ENCODE data around the gene CACNA1H. TPM values are rescaled to one million over a fixed set of nuclear protein-coding genes. Genes with fewer than 3 reads are reported as not detected.
"Not testable (repeated sequence)": the region's sequence is repeated elsewhere in the genome, so short reads cannot be mapped to it uniquely, and the experiment has no call there.

The CACNA1H gene
- total RNA-seq, 1 donor from 2014 or later, result 26.1 TPM

GRCh38 chr16:1188432-1189189 is 35.7 kb downstream of the CACNA1H start:
- Histone ChIP-seq H3K27me3 (ENCODE audit: control insufficient read depth in 3 of 3, insufficient read depth in 3 of 3, low read length in 3 of 3) (peaks cover 23 to 47% (median 35%) of the 10 kb centered on the region in 3 donors), H3K9ac (ENCODE audit: low read depth in 1 of 3, low read length in 3 of 3) (no peak overlapping the region), H3K9me3 (ENCODE audit: control insufficient read depth in 3 of 3, low read length in 3 of 3) (peaks cover 0 to 2% (median 2%) of the 10 kb centered on the region in 3 donors), H3K27ac (ENCODE audit: low read depth, low read length) (no peak overlapping the region), H3K36me3 (ENCODE audit: control insufficient read depth in 3 of 3, insufficient read depth in 3 of 3, low read length in 3 of 3) (no peaks in the 10 kb centered on the region), H3K4me1 (ENCODE audit: control insufficient read depth in 3 of 3, insufficient read depth in 3 of 3, low read length in 3 of 3) (peaks cover 0 to 4% (median 2%) of the 10 kb centered on the region in 3 donors), H3K4me3 (ENCODE audit: low read length in 3 of 3) (no peak overlapping the region)

- no peak overlapping the region for H3K4me3 ChIP-seq (ENCODE audit: low read length in 3 of 3)
- H3K9ac ChIP-seq (ENCODE audit: low read depth in 1 of 3, low read length in 3 of 3), result no peak overlapping the region
- H3K36me3 ChIP-seq (ENCODE audit: control insufficient read depth in 3 of 3, insufficient read depth in 3 of 3, low read length in 3 of 3), result no peaks in the 10 kb centered on the region
- no peaks in the 10 kb centered on the region for H3K4me1 ChIP-seq (ENCODE audit: control insufficient read depth in 3 of 3, insufficient read depth in 3 of 3, low read length in 3 of 3)
- no peak overlapping the region for H3K27ac ChIP-seq (ENCODE audit: low read depth, low read length)
- H3K27me3 ChIP-seq (ENCODE audit: control insufficient read depth in 3 of 3, insufficient read depth in 3 of 3, low read length in 3 of 3), result peaks cover 16 to 44% (median 35%) of the 10 kb centered on the region in 3 donors
- H3K9me3 ChIP-seq (ENCODE audit: control insufficient read depth in 3 of 3, low read length in 3 of 3), result peaks cover 0 to 2% (median 2%) of the 10 kb centered on the region in 3 donors
Measured at GRCh38 chr16:1189455-1189854, 36.5 kb downstream of the CACNA1H start.

DNA sequence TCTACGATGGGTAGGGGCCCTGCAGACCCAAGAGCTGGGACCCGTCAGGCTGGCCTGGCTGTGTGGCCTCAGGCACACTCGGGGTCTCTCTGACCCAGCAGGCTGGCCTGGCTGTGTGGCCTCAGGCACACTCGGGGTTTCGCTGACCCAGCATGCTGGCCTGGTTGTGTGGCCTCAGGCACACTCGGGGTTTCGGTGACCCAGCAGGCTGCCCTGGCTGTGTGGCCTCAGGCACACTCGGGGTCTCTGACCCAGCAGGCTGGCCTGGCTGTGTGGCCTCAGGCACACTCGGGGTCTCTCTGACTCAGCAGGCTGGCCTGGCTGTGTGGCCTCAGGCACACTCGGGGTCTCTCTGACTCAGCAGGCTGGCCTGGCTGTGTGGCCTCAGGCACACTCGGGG is 37.9 kb downstream of the CACNA1H start:
- H3K4me1 ChIP-seq (ENCODE audit: control insufficient read depth in 3 of 3, insufficient read depth in 3 of 3, low read length in 3 of 3); H3K36me3 ChIP-seq (ENCODE audit: control insufficient read depth in 3 of 3, insufficient read depth in 3 of 3, low read length in 3 of 3); H3K4me3 ChIP-seq (ENCODE audit: low read length in 3 of 3); H3K9me3 ChIP-seq (ENCODE audit: control insufficient read depth in 3 of 3, low read length in 3 of 3); H3K27ac ChIP-seq (ENCODE audit: low read depth, low read length); H3K9ac ChIP-seq (ENCODE audit: low read depth in 1 of 3, low read length in 3 of 3): not testable (repeated sequence)
- H3K27me3 ChIP-seq (ENCODE audit: control insufficient read depth in 3 of 3, insufficient read depth in 3 of 3, low read length in 3 of 3), result peaks cover 8 to 41% (median 30%) of the 10 kb centered on the region in 3 donors

GRCh38 chr16:1192384-1193073 is 39.6 kb downstream of the CACNA1H start:
- Histone ChIP-seq H3K27ac (ENCODE audit: low read depth, low read length) (no peak overlapping the region), H3K9ac (ENCODE audit: low read depth in 1 of 3, low read length in 3 of 3) (no peak overlapping the region), H3K4me1 (ENCODE audit: control insufficient read depth in 3 of 3, insufficient read depth in 3 of 3, low read length in 3 of 3) (no peaks in the 10 kb centered on the region), H3K4me3 (ENCODE audit: low read length in 3 of 3) (no peak overlapping the region), H3K36me3 (ENCODE audit: control insufficient read depth in 3 of 3, insufficient read depth in 3 of 3, low read length in 3 of 3) (no peaks in the 10 kb centered on the region), H3K27me3 (ENCODE audit: control insufficient read depth in 3 of 3, insufficient read depth in 3 of 3, low read length in 3 of 3) (peaks cover 20 to 49% (median 47%) of the 10 kb centered on the region in 3 donors), H3K9me3 (ENCODE audit: control insufficient read depth in 3 of 3, low read length in 3 of 3) (no peaks in the 10 kb centered on the region)

DNA sequence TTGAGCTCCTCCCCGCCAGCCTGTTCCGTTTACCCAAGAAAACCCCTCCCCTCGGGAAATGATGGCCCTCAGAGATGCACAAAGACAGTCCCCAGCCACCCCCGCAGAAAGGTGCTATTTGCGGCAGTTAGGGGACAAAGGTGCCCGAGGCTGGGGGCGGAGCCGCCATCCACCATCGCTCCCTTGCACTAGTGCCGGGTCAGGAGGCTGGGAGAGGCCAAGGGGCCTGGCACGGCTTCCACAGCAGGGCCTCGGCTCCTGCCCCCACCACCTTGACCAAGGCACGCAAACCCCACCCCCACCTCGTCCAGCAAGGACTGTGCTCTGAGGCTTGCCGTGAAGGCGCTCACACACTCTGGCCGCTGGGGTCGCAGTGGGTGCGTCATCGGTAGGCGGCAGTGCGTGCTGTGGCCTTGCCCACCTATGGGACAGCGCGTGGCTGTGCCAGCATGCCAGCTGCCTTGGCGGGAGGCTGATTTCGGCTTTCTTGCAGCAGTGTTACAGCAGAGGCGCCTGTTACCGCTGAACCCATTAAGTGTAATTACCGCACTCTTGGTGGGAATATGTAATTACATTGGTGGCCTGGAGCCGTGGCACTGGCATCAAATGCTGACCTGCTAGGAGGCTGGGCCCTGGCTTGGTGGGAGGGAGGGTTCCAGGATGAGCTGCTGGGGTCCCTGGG is 40.4 kb downstream of the CACNA1H start:
- Histone ChIP-seq H3K9ac (ENCODE audit: low read depth in 1 of 3, low read length in 3 of 3) (no peak overlapping the region), H3K27me3 (ENCODE audit: control insufficient read depth in 3 of 3, insufficient read depth in 3 of 3, low read length in 3 of 3) (peaks cover 20 to 43% (median 42%) of the 10 kb centered on the region in 3 donors), H3K36me3 (ENCODE audit: control insufficient read depth in 3 of 3, insufficient read depth in 3 of 3, low read length in 3 of 3) (no peaks in the 10 kb centered on the region), H3K4me3 (ENCODE audit: low read length in 3 of 3) (no peak overlapping the region), H3K9me3 (ENCODE audit: control insufficient read depth in 3 of 3, low read length in 3 of 3) (no peaks in the 10 kb centered on the region), H3K4me1 (ENCODE audit: control insufficient read depth in 3 of 3, insufficient read depth in 3 of 3, low read length in 3 of 3) (no peaks in the 10 kb centered on the region), H3K27ac (ENCODE audit: low read depth, low read length) (no peak overlapping the region)

DNA sequence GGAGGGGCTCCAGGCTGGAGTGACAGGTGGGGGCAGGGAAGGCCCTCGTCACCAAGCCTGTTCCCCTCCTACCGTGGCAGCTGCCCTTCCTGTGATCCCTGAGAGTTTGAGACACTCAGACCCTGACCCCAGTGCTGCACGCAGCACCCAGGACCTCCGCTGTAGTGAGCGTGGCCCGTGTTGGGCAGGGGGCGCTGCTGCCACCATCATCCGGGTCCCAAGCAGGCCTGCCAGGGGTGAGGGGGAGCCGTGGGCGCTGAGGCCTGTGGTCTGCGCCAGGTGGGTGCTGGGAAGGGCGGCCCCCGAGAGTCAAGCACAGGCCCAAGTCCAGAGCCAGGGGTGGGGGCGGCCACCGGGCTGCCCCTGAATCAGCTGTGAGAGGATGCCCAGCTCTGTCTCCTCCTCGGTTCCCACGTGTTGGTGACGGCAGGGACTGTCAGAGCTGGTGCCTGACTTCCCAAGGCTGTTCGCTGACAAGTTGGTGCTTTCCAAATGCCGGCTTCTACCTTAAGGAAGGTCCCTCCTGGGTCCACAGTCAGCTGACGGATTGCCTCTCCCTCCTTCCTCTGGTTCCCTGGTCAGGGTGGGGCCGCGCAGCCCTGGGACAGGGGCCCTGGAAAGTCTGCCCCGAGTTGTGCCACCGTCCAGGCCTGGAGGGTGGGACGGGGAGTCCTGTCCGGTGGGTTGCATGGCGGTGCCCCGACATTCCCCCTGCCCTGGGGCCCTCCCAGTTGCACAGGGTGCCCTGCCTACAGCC is 41.1 kb downstream of the CACNA1H start:
- H3K9me3 ChIP-seq (ENCODE audit: control insufficient read depth in 3 of 3, low read length in 3 of 3), result no peaks in the 10 kb centered on the region
- H3K4me3 ChIP-seq (ENCODE audit: low read length in 3 of 3), result no peak overlapping the region
- H3K36me3 ChIP-seq (ENCODE audit: control insufficient read depth in 3 of 3, insufficient read depth in 3 of 3, low read length in 3 of 3), result no peaks in the 10 kb centered on the region
- peaks cover 20 to 40% (median 39%) of the 10 kb centered on the region in 3 donors for H3K27me3 ChIP-seq (ENCODE audit: control insufficient read depth in 3 of 3, insufficient read depth in 3 of 3, low read length in 3 of 3)
- H3K27ac ChIP-seq (ENCODE audit: low read depth, low read length), result no peak overlapping the region
- H3K9ac ChIP-seq (ENCODE audit: low read depth in 1 of 3, low read length in 3 of 3), result no peak overlapping the region
- no peaks in the 10 kb centered on the region for H3K4me1 ChIP-seq (ENCODE audit: control insufficient read depth in 3 of 3, insufficient read depth in 3 of 3, low read length in 3 of 3)

DNA sequence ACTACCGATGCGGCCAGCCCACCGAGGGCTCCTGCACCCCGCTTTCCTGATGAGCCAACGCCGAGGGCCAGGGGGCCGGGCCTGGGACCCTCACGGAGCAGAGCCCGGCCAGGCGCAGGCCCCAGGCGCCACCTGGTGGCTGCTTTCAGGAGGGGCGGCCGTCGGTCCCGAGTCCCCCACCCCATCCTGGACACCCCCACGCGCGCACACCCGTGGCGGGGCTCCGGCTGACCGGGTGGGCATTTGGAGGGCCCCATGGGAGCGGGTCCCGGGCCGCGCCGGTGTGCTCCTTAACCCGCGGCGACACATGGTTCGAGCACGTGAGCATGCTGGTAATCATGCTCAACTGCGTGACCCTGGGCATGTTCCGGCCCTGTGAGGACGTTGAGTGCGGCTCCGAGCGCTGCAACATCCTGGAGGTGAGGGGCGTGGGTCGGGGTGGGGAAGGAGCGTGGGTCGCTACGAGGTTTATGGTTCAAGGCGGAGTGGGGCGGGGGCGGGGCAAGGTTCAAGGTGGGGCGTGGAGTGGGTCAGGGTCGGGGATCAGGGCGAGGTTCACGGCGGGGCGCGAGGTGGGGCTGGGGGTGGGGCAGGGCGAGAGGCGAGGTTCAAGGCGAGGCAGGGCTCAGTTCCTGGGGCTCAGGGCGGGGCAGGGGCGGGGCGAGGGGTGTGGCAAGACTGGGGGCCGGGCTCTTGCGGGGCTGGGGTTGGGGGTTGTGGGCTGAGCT is 41.9 kb downstream of the CACNA1H start:
- Histone ChIP-seq H3K36me3 (ENCODE audit: control insufficient read depth in 3 of 3, insufficient read depth in 3 of 3, low read length in 3 of 3) (no peaks in the 10 kb centered on the region), H3K4me3 (ENCODE audit: low read length in 3 of 3) (no peak overlapping the region), H3K27me3 (ENCODE audit: control insufficient read depth in 3 of 3, insufficient read depth in 3 of 3, low read length in 3 of 3) (peaks cover 20 to 39% (median 38%) of the 10 kb centered on the region in 3 donors), H3K9ac (ENCODE audit: low read depth in 1 of 3, low read length in 3 of 3) (no peak overlapping the region), H3K27ac (ENCODE audit: low read depth, low read length) (no peak overlapping the region), H3K4me1 (ENCODE audit: control insufficient read depth in 3 of 3, insufficient read depth in 3 of 3, low read length in 3 of 3) (no peaks in the 10 kb centered on the region), H3K9me3 (ENCODE audit: control insufficient read depth in 3 of 3, low read length in 3 of 3) (no peaks in the 10 kb centered on the region)

GRCh38 chr16:1195393-1195666 is 42.4 kb downstream of the CACNA1H start:
- H3K9me3 ChIP-seq (ENCODE audit: control insufficient read depth in 3 of 3, low read length in 3 of 3), result no peaks in the 10 kb centered on the region
- H3K9ac ChIP-seq (ENCODE audit: low read depth in 1 of 3, low read length in 3 of 3), result no peak overlapping the region
- no peak overlapping the region for H3K4me3 ChIP-seq (ENCODE audit: low read length in 3 of 3)
- no peaks in the 10 kb centered on the region for H3K4me1 ChIP-seq (ENCODE audit: control insufficient read depth in 3 of 3, insufficient read depth in 3 of 3, low read length in 3 of 3)
- H3K36me3 ChIP-seq (ENCODE audit: control insufficient read depth in 3 of 3, insufficient read depth in 3 of 3, low read length in 3 of 3), result no peaks in the 10 kb centered on the region
- H3K27me3 ChIP-seq (ENCODE audit: control insufficient read depth in 3 of 3, insufficient read depth in 3 of 3, low read length in 3 of 3), result peaks cover 18 to 39% (median 38%) of the 10 kb centered on the region in 3 donors
- H3K27ac ChIP-seq (ENCODE audit: low read depth, low read length), result no peak overlapping the region

DNA sequence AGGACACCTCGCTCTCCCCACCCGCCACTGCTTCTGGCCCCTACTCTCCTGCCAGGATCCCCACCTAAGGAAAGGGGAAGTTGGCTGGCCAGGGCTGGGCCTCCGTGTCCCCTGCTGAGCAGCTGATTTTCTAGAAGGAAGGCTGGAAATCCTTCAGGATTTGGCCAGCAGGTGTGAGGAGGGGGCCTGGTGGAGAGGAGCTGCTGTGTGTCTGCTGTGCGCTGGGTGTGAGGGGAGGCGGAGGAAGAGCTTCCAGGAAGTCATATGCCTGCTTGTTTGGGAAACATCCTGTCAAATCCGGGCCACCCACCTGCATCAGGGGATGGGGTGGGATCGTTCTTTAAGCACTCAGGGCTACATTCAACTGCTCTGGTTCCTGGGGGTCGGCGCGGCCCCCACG is 43.6 kb downstream of the CACNA1H start:
- H3K4me1 ChIP-seq (ENCODE audit: control insufficient read depth in 3 of 3, insufficient read depth in 3 of 3, low read length in 3 of 3), result no peaks in the 10 kb centered on the region
- no peak overlapping the region for H3K4me3 ChIP-seq (ENCODE audit: low read length in 3 of 3)
- no peaks in the 10 kb centered on the region for H3K9me3 ChIP-seq (ENCODE audit: control insufficient read depth in 3 of 3, low read length in 3 of 3)
- peaks cover 16 to 39% (median 38%) of the 10 kb centered on the region in 3 donors for H3K27me3 ChIP-seq (ENCODE audit: control insufficient read depth in 3 of 3, insufficient read depth in 3 of 3, low read length in 3 of 3)
- H3K27ac ChIP-seq (ENCODE audit: low read depth, low read length), result no peak overlapping the region
- no peaks in the 10 kb centered on the region for H3K36me3 ChIP-seq (ENCODE audit: control insufficient read depth in 3 of 3, insufficient read depth in 3 of 3, low read length in 3 of 3)
- no peak overlapping the region for H3K9ac ChIP-seq (ENCODE audit: low read depth in 1 of 3, low read length in 3 of 3)

Data from skeletal muscle tissue (tissue), 4 donors.